ENCODE data around the gene BOK. TPM values are rescaled to one million over a fixed set of nuclear protein-coding genes. Genes with fewer than 3 reads are reported as not detected.

BOK gene
- total and polyA plus RNA-seq, 2 of the 4 experiments (the other 2 are of a cell fraction): 13.3 to 34.4 TPM

DNA sequence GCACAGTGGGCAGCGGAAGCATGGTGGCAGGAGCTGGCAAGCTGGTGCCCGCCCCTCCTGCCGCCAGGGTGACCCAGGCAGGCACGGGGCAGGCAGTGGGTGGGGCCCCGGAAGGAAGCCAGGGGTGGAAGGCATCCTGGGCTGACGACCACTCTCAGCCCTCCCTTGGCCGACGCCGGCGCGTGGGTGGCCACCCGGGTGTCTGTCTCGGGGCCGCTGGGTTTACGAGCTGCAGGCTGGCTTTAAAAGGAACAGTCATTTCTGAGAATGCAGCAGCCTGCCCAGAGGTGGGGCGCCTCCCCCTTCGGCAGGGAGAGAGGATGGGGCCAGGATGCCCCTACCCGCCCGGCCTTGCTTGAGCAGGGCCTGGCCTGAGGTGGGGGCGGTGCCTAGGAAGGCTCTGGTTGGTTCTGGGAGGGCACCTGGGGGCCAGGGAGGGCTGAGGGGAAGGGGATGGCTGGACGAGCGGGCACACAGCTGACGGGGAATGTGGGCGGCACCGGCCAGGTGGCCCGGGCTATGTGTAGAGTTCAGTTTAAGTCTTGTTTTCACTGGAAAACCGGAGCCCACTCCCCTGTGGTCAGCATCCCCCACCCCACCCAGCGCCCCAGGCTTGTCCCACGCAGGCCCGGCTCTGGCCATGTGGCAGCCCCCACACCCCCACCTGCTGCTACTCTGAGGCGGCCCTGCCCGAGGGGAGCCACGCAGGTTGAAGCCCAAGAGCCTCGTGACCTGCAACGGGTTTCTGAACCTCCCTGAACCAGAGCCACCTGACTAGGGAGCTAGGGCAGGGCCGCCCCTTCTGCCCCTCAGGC is 6.3 kb downstream of the BOK start:
- no peak overlapping the region for H2AFZ ChIP-seq (replicated peaks; ENCODE audit: low read length, poor library complexity)
- peaks cover 56% of the 10 kb centered on the region for H4K20me1 ChIP-seq (ENCODE audit: insufficient read depth, low read length)
- H2BK5ac ChIP-seq (ENCODE audit: low read depth, low read length, poor library complexity, severe bottlenecking): no peak overlapping the region
- H3K18ac ChIP-seq (ENCODE audit: low read depth, low read length): no peak overlapping the region
- CTCF ChIA-PET: no interaction called here
- H3K4ac ChIP-seq (ENCODE audit: low read depth, low read length): no peak overlapping the region
- no peak overlapping the region for H3K14ac ChIP-seq (replicated peaks; ENCODE audit: low read depth, low read length)
- H2BK120ac ChIP-seq (ENCODE audit: low read depth, low read length): no peak overlapping the region
- H4K8ac ChIP-seq (ENCODE audit: low read depth in 2 of 2, low read length in 2 of 2): no peak overlapping the region
- H2AK5ac ChIP-seq (ENCODE audit: low read depth, low read length): no peak overlapping the region
- no peak overlapping the region for H3K23ac ChIP-seq (ENCODE audit: low read depth, low read length)
- no peak overlapping the region for H2BK20ac ChIP-seq (ENCODE audit: low read depth, low read length)
- H3K9me1 ChIP-seq (ENCODE audit: insufficient read depth, low read length): peaks cover 18% of the 10 kb centered on the region
- peaks cover 26% of the 10 kb centered on the region for H3K36me3 ChIP-seq (ENCODE audit: control insufficient read depth, insufficient read depth, low read length)
- no peak overlapping the region for H3K9ac ChIP-seq (ENCODE audit: low read depth, low read length)
- BruUV-seq (replicated peaks): no TSS peak
- no peak overlapping the region for H3K56ac ChIP-seq (ENCODE audit: extremely low read depth, insufficient read depth, low read length)
- intact Hi-C loops (cut with micrococcal nuclease) (no loop called here), in situ Hi-C loops (cut with MboI; ENCODE audit: low sequenced_read_pairs) (no loop called here), dilution Hi-C loops (cut with HindIII; ENCODE audit: low sequenced_read_pairs, unreplicated experiment) (no loop called here)
- peaks cover 16% of the 10 kb centered on the region for H3K4me1 ChIP-seq (ENCODE audit: control insufficient read depth, insufficient read depth, low read length)
- no peak overlapping the region for H3K27ac ChIP-seq (ENCODE audit: insufficient read depth, low read length)
- ATAC-seq (ENCODE audit: low read depth) (no peak), DNase-seq (no peak)
- H4K5ac ChIP-seq (ENCODE audit: low read depth, low read length): no peak overlapping the region
- TF ChIP-seq RCOR1 (IDR thresholded peaks at IDR 0.05; ENCODE audit: insufficient replicate concordance, low read length) (no peak), POLR2A (IDR thresholded peaks at IDR 0.05; ENCODE audit: low read depth, low read length) (no peak), ELK1 (IDR thresholded peaks at IDR 0.05; ENCODE audit: borderline replicate concordance, low read depth, low read length) (no peak), CEBPB (IDR thresholded peaks at IDR 0.05; ENCODE audit: low read depth, low read length) (no peak), FOS (IDR thresholded peaks at IDR 0.05; ENCODE audit: low read depth, low read length) (no peak), CHD1 (IDR thresholded peaks at IDR 0.05; ENCODE audit: low read depth, low read length) (no peak), MAFK (IDR thresholded peaks at IDR 0.05; ENCODE audit: low read depth, low read length) (no peak), RFX5 (IDR thresholded peaks at IDR 0.05; ENCODE audit: low read depth, low read length) (no peak), BHLHE40 (IDR thresholded peaks at IDR 0.05; ENCODE audit: low read depth, low read length) (no peak), SMC3 (IDR thresholded peaks at IDR 0.05; ENCODE audit: low read depth, low read length) (no peak), CTCF (conservative IDR thresholded peaks at IDR 0.05; ENCODE audit: low read depth, low read length) (no peak), MAZ (IDR thresholded peaks at IDR 0.05; ENCODE audit: borderline replicate concordance, low read depth, low read length) (no peak), RAD21 (IDR thresholded peaks at IDR 0.05; ENCODE audit: low read length) (no peak), MXI1 (IDR thresholded peaks at IDR 0.05; ENCODE audit: borderline replicate concordance, low read depth, low read length) (no peak), NFE2L2 (IDR thresholded peaks at IDR 0.05; ENCODE audit: low read depth, low read length) (no peak)
- H3K4me2 ChIP-seq (ENCODE audit: low read depth, low read length): no peak overlapping the region
- H4K91ac ChIP-seq (ENCODE audit: insufficient read depth, low read depth, low read length): no peak overlapping the region
- no peaks in the 10 kb centered on the region for H3K9me3 ChIP-seq (ENCODE audit: control insufficient read depth, insufficient read depth, low read length)
- H3K4me3 ChIP-seq (ENCODE audit: insufficient read depth, low read depth, low read length): no peak overlapping the region
- H3K27me3 ChIP-seq (ENCODE audit: control insufficient read depth, insufficient read depth, low read length): no peaks in the 10 kb centered on the region
- no peak overlapping the region for H2AK9ac ChIP-seq (replicated peaks; ENCODE audit: low read depth, low read length, poor library complexity)
- 88% methylated on average over 13 of the region's 36 CpGs; no CpG with 5 or more reads in 1 of the 2 experiments for WGBS, 2 experiments (ENCODE audit: extremely low coverage in 2 of 2, insufficient read length in 1 of 2)
- POLR2A ChIA-PET (ENCODE audit: unreplicated experiment): no interaction called here
- no peak overlapping the region for H2BK15ac ChIP-seq (ENCODE audit: low read depth, low read length)
- peaks cover 12 to 53% of the 10 kb centered on the region in 2 experiments for H3K79me1 ChIP-seq (ENCODE audit: low read depth in 1 of 2, low read length in 2 of 2)
